Measurements from ENCODE around the gene SLC6A13.

GRCh38 chr12:197347-197746, 65.3 kb downstream of the SLC6A13 start:
- TF ChIP-seq MAX (IDR thresholded peaks at IDR 0.05; ENCODE audit: low read depth, low read length) = no peak
- TF ChIP-seq POLR2A (IDR thresholded peaks at IDR 0.05; ENCODE audit: extremely low read depth, insufficient read length) = no peak
- TF ChIP-seq, protein P1, sequence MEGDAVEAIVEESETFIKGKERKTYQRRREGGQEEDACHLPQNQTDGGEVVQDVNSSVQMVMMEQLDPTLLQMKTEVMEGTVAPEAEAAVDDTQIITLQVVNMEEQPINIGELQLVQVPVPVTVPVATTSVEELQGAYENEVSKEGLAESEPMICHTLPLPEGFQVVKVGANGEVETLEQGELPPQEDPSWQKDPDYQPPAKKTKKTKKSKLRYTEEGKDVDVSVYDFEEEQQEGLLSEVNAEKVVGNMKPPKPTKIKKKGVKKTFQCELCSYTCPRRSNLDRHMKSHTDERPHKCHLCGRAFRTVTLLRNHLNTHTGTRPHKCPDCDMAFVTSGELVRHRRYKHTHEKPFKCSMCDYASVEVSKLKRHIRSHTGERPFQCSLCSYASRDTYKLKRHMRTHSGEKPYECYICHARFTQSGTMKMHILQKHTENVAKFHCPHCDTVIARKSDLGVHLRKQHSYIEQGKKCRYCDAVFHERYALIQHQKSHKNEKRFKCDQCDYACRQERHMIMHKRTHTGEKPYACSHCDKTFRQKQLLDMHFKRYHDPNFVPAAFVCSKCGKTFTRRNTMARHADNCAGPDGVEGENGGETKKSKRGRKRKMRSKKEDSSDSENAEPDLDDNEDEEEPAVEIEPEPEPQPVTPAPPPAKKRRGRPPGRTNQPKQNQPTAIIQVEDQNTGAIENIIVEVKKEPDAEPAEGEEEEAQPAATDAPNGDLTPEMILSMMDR (IDR thresholded peaks at IDR 0.05; ENCODE audit: low read depth, low read length) = no peak
- no peak for TF ChIP-seq MYC (IDR thresholded peaks at IDR 0.05; ENCODE audit: low read depth, low read length)
